Measurements from ENCODE around the gene PCLO.

The PCLO gene

GRCh38 chr7:83162402-83163256, at the start of gene PCLO:
TSS of gene PCLO (minus strand) at chr7:83162884. CDS start at chr7:83162592, 292 bp downstream.
- H3K9ac ChIP-seq (ENCODE audit: low read depth in 1 of 2, low read length in 2 of 2) = peak within 1 kb of the TSS in 1 of 2 donors; percentile 76

GRCh38 chr7:83211685-83212084, 49.0 kb upstream of the PCLO start:
- Histone ChIP-seq H3K4me3 (ENCODE audit: low read length in 2 of 2) (no peak overlapping the region), H3K27me3 (ENCODE audit: control insufficient read depth in 2 of 2, insufficient read depth in 2 of 2, low read length in 2 of 2) (no peaks in the 10 kb centered on the region), H3K9me3 (ENCODE audit: control insufficient read depth in 2 of 2, low read length in 2 of 2) (no peaks in the 10 kb centered on the region), H3K4me1 (ENCODE audit: control insufficient read depth in 2 of 2, insufficient read depth in 2 of 2, low read length in 2 of 2) (no peaks in the 10 kb centered on the region), H3K36me3 (ENCODE audit: control insufficient read depth in 2 of 2, insufficient read depth in 2 of 2, low read length in 2 of 2) (no peaks in the 10 kb centered on the region), H3K27ac (ENCODE audit: low read depth in 2 of 2, low read length in 2 of 2) (no peak overlapping the region), H3K9ac (ENCODE audit: low read depth in 1 of 2, low read length in 2 of 2) (no peak overlapping the region)

More at GRCh38 chr7:83162402-83163256, at the start of gene PCLO:
- peaks cover 2 to 9% of the 10 kb centered on the region in 2 donors for H3K4me1 ChIP-seq (ENCODE audit: control insufficient read depth in 2 of 2, insufficient read depth in 2 of 2, low read length in 2 of 2)
- H3K27me3 ChIP-seq (ENCODE audit: control insufficient read depth in 2 of 2, insufficient read depth in 2 of 2, low read length in 2 of 2) = no peaks in the 10 kb centered on the region
- H3K27ac ChIP-seq (ENCODE audit: low read depth in 2 of 2, low read length in 2 of 2) = peak within 1 kb of the TSS; percentile 76 to 90
- no peaks in the 10 kb centered on the region for H3K9me3 ChIP-seq (ENCODE audit: control insufficient read depth in 2 of 2, low read length in 2 of 2)
- H3K36me3 ChIP-seq (ENCODE audit: control insufficient read depth in 2 of 2, insufficient read depth in 2 of 2, low read length in 2 of 2) = no peaks in the 10 kb centered on the region
- H3K4me3 ChIP-seq (ENCODE audit: low read length in 2 of 2) = peak within 1 kb of the TSS; percentile 74 to 77

- Histone ChIP-seq H3K9ac (ENCODE audit: low read depth in 1 of 2, low read length in 2 of 2) (no peak overlapping the region), H3K9me3 (ENCODE audit: control insufficient read depth in 2 of 2, low read length in 2 of 2) (no peaks in the 10 kb centered on the region), H3K36me3 (ENCODE audit: control insufficient read depth in 2 of 2, insufficient read depth in 2 of 2, low read length in 2 of 2) (no peaks in the 10 kb centered on the region), H3K4me3 (ENCODE audit: low read length in 2 of 2) (no peak overlapping the region), H3K27me3 (ENCODE audit: control insufficient read depth in 2 of 2, insufficient read depth in 2 of 2, low read length in 2 of 2) (no peaks in the 10 kb centered on the region), H3K27ac (ENCODE audit: low read depth in 2 of 2, low read length in 2 of 2) (no peak overlapping the region), H3K4me1 (ENCODE audit: control insufficient read depth in 2 of 2, insufficient read depth in 2 of 2, low read length in 2 of 2) (no peaks in the 10 kb centered on the region)
Measured at GRCh38 chr7:83210479-83210878, 47.8 kb upstream of the PCLO start.

GRCh38 chr7:83204715-83205114, 42.0 kb upstream of the PCLO start:
- H3K4me1 ChIP-seq (ENCODE audit: control insufficient read depth in 2 of 2, insufficient read depth in 2 of 2, low read length in 2 of 2) = no peaks in the 10 kb centered on the region
- H3K36me3 ChIP-seq (ENCODE audit: control insufficient read depth in 2 of 2, insufficient read depth in 2 of 2, low read length in 2 of 2) = no peaks in the 10 kb centered on the region
- H3K9me3 ChIP-seq (ENCODE audit: control insufficient read depth in 2 of 2, low read length in 2 of 2) = no peaks in the 10 kb centered on the region
- H3K27me3 ChIP-seq (ENCODE audit: control insufficient read depth in 2 of 2, insufficient read depth in 2 of 2, low read length in 2 of 2) = no peaks in the 10 kb centered on the region
- H3K27ac ChIP-seq (ENCODE audit: low read depth in 2 of 2, low read length in 2 of 2) = no peak overlapping the region
- no peak overlapping the region for H3K9ac ChIP-seq (ENCODE audit: low read depth in 1 of 2, low read length in 2 of 2)
- no peak overlapping the region for H3K4me3 ChIP-seq (ENCODE audit: low read length in 2 of 2)

- Histone ChIP-seq H3K9ac (ENCODE audit: low read depth in 1 of 2, low read length in 2 of 2) (no peak overlapping the region), H3K9me3 (ENCODE audit: control insufficient read depth in 2 of 2, low read length in 2 of 2) (no peaks in the 10 kb centered on the region), H3K4me3 (ENCODE audit: low read length in 2 of 2) (no peak overlapping the region), H3K27me3 (ENCODE audit: control insufficient read depth in 2 of 2, insufficient read depth in 2 of 2, low read length in 2 of 2) (no peaks in the 10 kb centered on the region), H3K4me1 (ENCODE audit: control insufficient read depth in 2 of 2, insufficient read depth in 2 of 2, low read length in 2 of 2) (no peaks in the 10 kb centered on the region), H3K27ac (ENCODE audit: low read depth in 2 of 2, low read length in 2 of 2) (no peak overlapping the region), H3K36me3 (ENCODE audit: control insufficient read depth in 2 of 2, insufficient read depth in 2 of 2, low read length in 2 of 2) (no peaks in the 10 kb centered on the region)
Measured at GRCh38 chr7:83201355-83201754, 38.7 kb upstream of the PCLO start.

GRCh38 chr7:83190659-83191389, 28.1 kb upstream of the PCLO start:
- no peaks in the 10 kb centered on the region for H3K27me3 ChIP-seq (ENCODE audit: control insufficient read depth in 2 of 2, insufficient read depth in 2 of 2, low read length in 2 of 2)
- no peak overlapping the region for H3K27ac ChIP-seq (ENCODE audit: low read depth in 2 of 2, low read length in 2 of 2)
- H3K4me1 ChIP-seq (ENCODE audit: control insufficient read depth in 2 of 2, insufficient read depth in 2 of 2, low read length in 2 of 2) = no peaks in the 10 kb centered on the region

GRCh38 chr7:83178796-83179195, 16.1 kb upstream of the PCLO start:
- H3K9me3 ChIP-seq (ENCODE audit: control insufficient read depth in 2 of 2, low read length in 2 of 2) = no peaks in the 10 kb centered on the region
- H3K36me3 ChIP-seq (ENCODE audit: control insufficient read depth in 2 of 2, insufficient read depth in 2 of 2, low read length in 2 of 2) = no peaks in the 10 kb centered on the region
- no peak overlapping the region for H3K9ac ChIP-seq (ENCODE audit: low read depth in 1 of 2, low read length in 2 of 2)
- no peak overlapping the region for H3K27ac ChIP-seq (ENCODE audit: low read depth in 2 of 2, low read length in 2 of 2)
- no peaks in the 10 kb centered on the region for H3K4me1 ChIP-seq (ENCODE audit: control insufficient read depth in 2 of 2, insufficient read depth in 2 of 2, low read length in 2 of 2)
- no peaks in the 10 kb centered on the region for H3K27me3 ChIP-seq (ENCODE audit: control insufficient read depth in 2 of 2, insufficient read depth in 2 of 2, low read length in 2 of 2)
- H3K4me3 ChIP-seq (ENCODE audit: low read length in 2 of 2) = no peak overlapping the region

More at GRCh38 chr7:83190659-83191389, 28.1 kb upstream of the PCLO start:
- Histone ChIP-seq H3K9ac (ENCODE audit: low read depth in 1 of 2, low read length in 2 of 2) (no peak overlapping the region), H3K9me3 (ENCODE audit: control insufficient read depth in 2 of 2, low read length in 2 of 2) (no peaks in the 10 kb centered on the region), H3K36me3 (ENCODE audit: control insufficient read depth in 2 of 2, insufficient read depth in 2 of 2, low read length in 2 of 2) (no peaks in the 10 kb centered on the region), H3K4me3 (ENCODE audit: low read length in 2 of 2) (no peak overlapping the region)

GRCh38 chr7:83178066-83178465, 15.4 kb upstream of the PCLO start:
- Histone ChIP-seq H3K4me1 (ENCODE audit: control insufficient read depth in 2 of 2, insufficient read depth in 2 of 2, low read length in 2 of 2) (no peaks in the 10 kb centered on the region), H3K9ac (ENCODE audit: low read depth in 1 of 2, low read length in 2 of 2) (no peak overlapping the region), H3K36me3 (ENCODE audit: control insufficient read depth in 2 of 2, insufficient read depth in 2 of 2, low read length in 2 of 2) (no peaks in the 10 kb centered on the region), H3K27ac (ENCODE audit: low read depth in 2 of 2, low read length in 2 of 2) (no peak overlapping the region), H3K9me3 (ENCODE audit: control insufficient read depth in 2 of 2, low read length in 2 of 2) (no peaks in the 10 kb centered on the region), H3K27me3 (ENCODE audit: control insufficient read depth in 2 of 2, insufficient read depth in 2 of 2, low read length in 2 of 2) (no peaks in the 10 kb centered on the region), H3K4me3 (ENCODE audit: low read length in 2 of 2) (no peak overlapping the region)

- Histone ChIP-seq H3K9ac (ENCODE audit: low read depth in 1 of 2, low read length in 2 of 2) (no peak overlapping the region), H3K4me1 (ENCODE audit: control insufficient read depth in 2 of 2, insufficient read depth in 2 of 2, low read length in 2 of 2) (no peaks in the 10 kb centered on the region), H3K36me3 (ENCODE audit: control insufficient read depth in 2 of 2, insufficient read depth in 2 of 2, low read length in 2 of 2) (no peaks in the 10 kb centered on the region), H3K27me3 (ENCODE audit: control insufficient read depth in 2 of 2, insufficient read depth in 2 of 2, low read length in 2 of 2) (peaks cover 0 to 3% of the 10 kb centered on the region in 2 donors), H3K27ac (ENCODE audit: low read depth in 2 of 2, low read length in 2 of 2) (no peak overlapping the region), H3K4me3 (ENCODE audit: low read length in 2 of 2) (no peak overlapping the region), H3K9me3 (ENCODE audit: control insufficient read depth in 2 of 2, low read length in 2 of 2) (no peaks in the 10 kb centered on the region)
Measured at GRCh38 chr7:83173664-83174063, 11.0 kb upstream of the PCLO start.

- Histone ChIP-seq H3K36me3 (ENCODE audit: control insufficient read depth in 2 of 2, insufficient read depth in 2 of 2, low read length in 2 of 2) (no peaks in the 10 kb centered on the region), H3K9ac (ENCODE audit: low read depth in 1 of 2, low read length in 2 of 2) (no peak overlapping the region), H3K27me3 (ENCODE audit: control insufficient read depth in 2 of 2, insufficient read depth in 2 of 2, low read length in 2 of 2) (peaks cover 0 to 3% of the 10 kb centered on the region in 2 donors), H3K27ac (ENCODE audit: low read depth in 2 of 2, low read length in 2 of 2) (no peak overlapping the region), H3K4me1 (ENCODE audit: control insufficient read depth in 2 of 2, insufficient read depth in 2 of 2, low read length in 2 of 2) (peaks cover 2 to 6% of the 10 kb centered on the region in 2 donors), H3K9me3 (ENCODE audit: control insufficient read depth in 2 of 2, low read length in 2 of 2) (no peaks in the 10 kb centered on the region), H3K4me3 (ENCODE audit: low read length in 2 of 2) (no peak overlapping the region)
Measured at GRCh38 chr7:83166781-83167180, 4.1 kb upstream of the PCLO start.
